ENCODE results near the gene ACSF3.

DNA sequence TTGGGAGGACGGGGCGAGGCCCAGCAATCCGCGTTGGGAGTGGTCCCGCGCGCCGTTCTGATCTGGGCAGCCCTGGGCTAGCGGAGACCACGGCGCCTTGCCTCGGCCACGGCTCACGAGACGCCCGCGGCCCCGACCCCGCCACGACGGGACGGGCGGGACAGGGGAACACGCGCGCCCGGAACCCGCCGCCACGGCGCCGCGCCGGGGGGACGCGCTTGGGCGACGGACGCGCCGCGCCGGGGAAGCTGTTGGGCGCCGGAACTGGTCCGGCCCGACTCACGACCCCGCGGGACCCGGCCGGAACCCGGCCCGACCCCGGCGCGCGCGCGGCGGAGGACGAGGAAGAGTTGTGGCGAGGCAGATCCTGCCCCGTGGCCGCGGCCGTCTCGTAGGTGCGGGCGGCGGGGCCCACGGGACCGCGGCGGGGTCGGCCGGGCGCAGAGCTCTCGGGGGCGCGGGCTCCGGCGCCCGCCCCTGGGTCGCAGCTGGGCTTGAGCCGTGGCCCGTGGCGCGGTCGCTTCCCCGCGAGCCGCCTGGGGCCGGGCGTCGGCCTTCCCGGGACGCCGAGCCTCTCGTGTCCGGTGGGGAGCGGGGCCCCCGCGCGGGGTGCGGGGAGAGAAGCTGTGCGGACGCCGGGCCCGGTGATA is at the start of gene ACSF3:
- TF ChIP-seq EZH2 (IDR thresholded peaks at IDR 0.05) (no peak), POLR2AphosphoS5 (IDR thresholded peaks at IDR 0.05; ENCODE audit: borderline replicate concordance, low read depth, low read length) (no peak), FOXP2 (optimal IDR thresholded peaks at IDR 0.05; ENCODE audit: control extremely low read depth, extremely low read length, insufficient read depth) (no peak)

All from SK-N-MC (cell line).